Measurements from ENCODE around the gene ESYT1.

- TF ChIP-seq POLR2A (IDR thresholded peaks at IDR 0.05; ENCODE audit: low read depth) (no peak), POLR2AphosphoS5 (IDR thresholded peaks at IDR 0.05) (peak in 1 of 2 donors; percentile 44), CTCF (IDR thresholded peaks at IDR 0.05) (no peak)
These were observed 32.2 kb downstream of the ESYT1 start for GRCh38 chr12:56160193-56160763.
